Stomach (tissue), 9 donors: ENCODE results near the gene NMUR2. TPM values are rescaled to one million over a fixed set of nuclear protein-coding genes. Genes with fewer than 3 reads are reported as not detected.

ENCODE experiments used
- DNase-seq, 2 donors: peaks; one replicate each; pipeline versions ENCODE4 v3.0.0 to v3.0.0-alpha.2; 2013 to 2019
- H3K27ac ChIP-seq, 5 donors: fragments of 200-600 bp in 4 of 5; sonication (generic) in 4 of 5; one replicate each; pipeline ENCODE4 v1.5.1; 2013 to 2019; ENCODE audit warnings: mild to moderate bottlenecking in 1 of 5, moderate library complexity in 1 of 5
- H3K27me3 ChIP-seq, 3 donors: fragments of 200-600 bp; sonication (generic); one replicate each; pipeline ENCODE4 v1.5.1; 2017 to 2019; ENCODE audit warnings: mixed run types in 1 of 3
- H3K36me3 ChIP-seq, 4 donors: fragments of 200-600 bp; sonication (generic); 1 replicate in 3 of 4; 2 replicates in 1 of 4; pipeline ENCODE4 v1.5.1; 2016 to 2019
- H3K4me1 ChIP-seq, 4 donors: fragments of 200-600 bp; sonication (generic); one replicate each; pipeline ENCODE4 v1.5.1; 2016 to 2019
- H3K4me3 ChIP-seq, 4 donors: fragments of 200-600 bp; sonication (generic) in 3 of 4; one replicate each; pipeline ENCODE4 v1.5.1; 2016 to 2019; ENCODE audit warnings: mild to moderate bottlenecking in 1 of 4
- H3K9me3 ChIP-seq, 4 donors: fragments of 200-600 bp; sonication (generic); one replicate each; pipeline ENCODE4 v1.5.1; 2016 to 2019
- EP300 ChIP-seq: sonication (generic); formaldehyde crosslinking; IDR thresholded peaks from one replicate; pipeline ENCODE4 v1.6.1; 2017; ENCODE audit warnings: antibody characterized with exemption
- POLR2A ChIP-seq, 4 donors: fragments of 450-650 bp; IDR thresholded peaks; one replicate each; pipeline ENCODE4 v1.6.1; 2016; ENCODE audit warnings: antibody characterized with exemption in 4 of 4, control low read depth in 2 of 4, mild to moderate bottlenecking in 1 of 4, moderate library complexity in 1 of 4
- POLR2AphosphoS5 ChIP-seq, 3 donors: sonication (generic); formaldehyde crosslinking; IDR thresholded peaks; one replicate each; pipeline ENCODE4 v1.6.1; 2016; ENCODE audit warnings: antibody characterized with exemption in 3 of 3
- WGBS, 5 donors: extraction: QIAGEN DNeasy Blood & Tissue Kit in 3 of 5; methylation state at CpG; one replicate each; pipeline versions ENCODE4 v1.1.5 to v1.1.7; 2013 to 2018; 5-methylcytosine and 5-hydroxymethylcytosine counted together
- intact Hi-C: fragments of 100-400 bp; cut with DNase I; formaldehyde crosslinking; loops from one replicate; pipeline ENCODE4 v1.15.1; 2023; ENCODE audit warnings: low total_unique reads
- polyA plus RNA-seq, 3 donors: library from polyadenylated mRNA; stranded (reverse); fragments of 200-250 nt; gene quantifications; one replicate each; pipeline ENCODE4 v1.2.3, GENCODE V29; 2013
- total RNA-seq, 5 donors: library from RNA; depleted of rRNA; stranded (reverse); fragments of >200 nt; gene quantifications; one replicate each; pipeline versions ENCODE4 v1.1.0 to v1.2.3, GENCODE V29; 2014 to 2016
- TF ChIP-seq, protein P1 (sequence below), 7 experiments: fragments of 450-650 bp in 4 of 7; fragments of 200-600 bp in 3 of 7; sonication (generic) in 3 of 7; IDR thresholded peaks; one replicate each; pipeline ENCODE4 v1.5.1; 2016 to 2019; ENCODE audit warnings: antibody characterized with exemption in 7 of 7, control low read depth in 2 of 7, mild to moderate bottlenecking in 1 of 7
- donor health status: healthy with polysubstance abuse.
- donor health status: Bipolar disorder and iron deficiency.
- donor health status: healthy.

NMUR2 gene
- total and polyA plus RNA-seq, 8 donors: 0.37 TPM; not detected in 7

DNA sequence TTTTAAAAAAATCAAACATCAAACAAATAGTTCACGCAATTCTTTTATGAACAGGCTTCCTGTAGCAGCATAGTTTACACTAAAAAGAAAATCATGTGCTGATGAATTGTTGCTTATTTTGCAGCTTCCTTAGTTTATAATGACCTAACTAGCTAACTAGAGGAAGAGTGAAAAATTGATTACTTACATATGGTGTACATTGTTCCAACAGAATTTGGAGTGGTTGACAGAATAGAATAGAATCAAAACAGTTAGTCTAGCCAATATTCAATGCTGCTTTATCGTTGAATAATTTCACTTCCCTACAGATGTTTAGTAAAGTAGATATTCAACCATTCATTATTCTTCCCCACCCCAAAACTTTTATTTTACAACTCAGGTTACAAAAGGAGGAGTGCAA, 4.2 kb downstream of the NMUR2 start:
- TF ChIP-seq EP300 (no peak), POLR2AphosphoS5 (IDR thresholded peaks at IDR 0.05) (no peak), POLR2A (IDR thresholded peaks at IDR 0.05) (no peak)
- TF ChIP-seq, protein P1, sequence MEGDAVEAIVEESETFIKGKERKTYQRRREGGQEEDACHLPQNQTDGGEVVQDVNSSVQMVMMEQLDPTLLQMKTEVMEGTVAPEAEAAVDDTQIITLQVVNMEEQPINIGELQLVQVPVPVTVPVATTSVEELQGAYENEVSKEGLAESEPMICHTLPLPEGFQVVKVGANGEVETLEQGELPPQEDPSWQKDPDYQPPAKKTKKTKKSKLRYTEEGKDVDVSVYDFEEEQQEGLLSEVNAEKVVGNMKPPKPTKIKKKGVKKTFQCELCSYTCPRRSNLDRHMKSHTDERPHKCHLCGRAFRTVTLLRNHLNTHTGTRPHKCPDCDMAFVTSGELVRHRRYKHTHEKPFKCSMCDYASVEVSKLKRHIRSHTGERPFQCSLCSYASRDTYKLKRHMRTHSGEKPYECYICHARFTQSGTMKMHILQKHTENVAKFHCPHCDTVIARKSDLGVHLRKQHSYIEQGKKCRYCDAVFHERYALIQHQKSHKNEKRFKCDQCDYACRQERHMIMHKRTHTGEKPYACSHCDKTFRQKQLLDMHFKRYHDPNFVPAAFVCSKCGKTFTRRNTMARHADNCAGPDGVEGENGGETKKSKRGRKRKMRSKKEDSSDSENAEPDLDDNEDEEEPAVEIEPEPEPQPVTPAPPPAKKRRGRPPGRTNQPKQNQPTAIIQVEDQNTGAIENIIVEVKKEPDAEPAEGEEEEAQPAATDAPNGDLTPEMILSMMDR (IDR thresholded peaks at IDR 0.05): no peak
- H3K36me3 ChIP-seq: no peaks in the 10 kb centered on the region
- intact Hi-C loops: no loop called here
- no peak overlapping the region for H3K4me3 ChIP-seq
- 20 to 43% (median 38%) methylated on average over 2 of the region's 2 CpGs for WGBS, 5 donors
- no peaks in the 10 kb centered on the region for H3K9me3 ChIP-seq
- no peak overlapping the region for H3K27ac ChIP-seq
- DNase-seq: no peak
- no peaks in the 10 kb centered on the region for H3K4me1 ChIP-seq
- no peaks in the 10 kb centered on the region for H3K27me3 ChIP-seq

DNA sequence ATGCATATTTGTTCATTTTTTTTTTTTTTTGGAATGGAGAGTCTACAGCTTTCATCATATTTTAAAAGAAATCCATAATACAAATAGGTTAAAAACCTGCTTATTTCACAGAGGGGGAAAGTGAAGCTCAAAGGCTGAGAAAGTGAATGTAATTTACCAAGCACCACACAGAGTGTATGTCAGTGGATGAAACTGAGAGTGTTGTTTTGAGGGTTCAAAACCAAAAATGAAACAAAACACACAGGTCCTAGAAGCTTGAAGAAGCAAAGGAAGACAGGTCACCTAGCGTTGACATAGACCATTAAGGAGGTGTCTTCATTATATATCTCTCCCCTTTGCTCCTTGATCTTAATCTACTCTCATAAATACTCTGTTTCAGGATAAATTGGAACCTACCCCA, 7.5 kb downstream of the NMUR2 start:
- 82 to 92% (median 90%) methylated on average over 1 of the region's 1 CpG for WGBS, 5 donors
- DNase-seq: no peak
- intact Hi-C loops: no loop called here
- H3K27ac ChIP-seq: no peak overlapping the region
- TF ChIP-seq EP300: no peak
- no peak overlapping the region for H3K4me3 ChIP-seq
- H3K36me3 ChIP-seq: no peaks in the 10 kb centered on the region
- no peaks in the 10 kb centered on the region for H3K27me3 ChIP-seq
- H3K4me1 ChIP-seq: no peaks in the 10 kb centered on the region
- H3K9me3 ChIP-seq: no peaks in the 10 kb centered on the region

DNA sequence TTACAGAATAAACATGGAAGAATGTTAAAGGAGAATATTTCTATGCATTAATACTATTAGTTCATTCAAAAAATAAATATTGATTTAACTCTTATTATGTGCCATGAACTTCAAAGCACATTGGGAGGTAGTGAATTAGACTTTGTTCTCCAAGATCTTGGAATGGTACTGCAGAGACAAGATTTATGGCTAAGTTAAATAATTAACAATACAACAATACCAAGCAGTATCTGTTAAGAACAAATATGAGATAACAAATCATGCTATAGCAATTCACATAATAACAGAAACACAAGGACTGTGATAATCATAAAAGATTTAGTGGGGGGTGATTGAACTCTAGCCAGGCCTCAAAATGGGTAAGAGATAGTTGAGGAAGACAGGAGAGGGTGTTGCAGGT, 11.6 kb downstream of the NMUR2 start:
- H3K36me3 ChIP-seq: no peaks in the 10 kb centered on the region
- intact Hi-C loops: no loop called here
- no peaks in the 10 kb centered on the region for H3K27me3 ChIP-seq
- no peaks in the 10 kb centered on the region for H3K4me1 ChIP-seq
- no peak for TF ChIP-seq POLR2A (IDR thresholded peaks at IDR 0.05)
- TF ChIP-seq POLR2AphosphoS5 (IDR thresholded peaks at IDR 0.05): no peak
- TF ChIP-seq, protein P1 (IDR thresholded peaks at IDR 0.05): no peak
- no peak for TF ChIP-seq EP300
- no peak overlapping the region for H3K4me3 ChIP-seq
- no peak for DNase-seq
- peaks cover 0 to 12% (median 0%) of the 10 kb centered on the region in 4 donors for H3K9me3 ChIP-seq
- no peak overlapping the region for H3K27ac ChIP-seq

- Histone ChIP-seq H3K36me3 (no peaks in the 10 kb centered on the region), H3K27ac (no peak overlapping the region), H3K4me1 (no peaks in the 10 kb centered on the region), H3K4me3 (no peak overlapping the region), H3K9me3 (peaks cover 0 to 12% (median 0%) of the 10 kb centered on the region in 4 donors), H3K27me3 (no peaks in the 10 kb centered on the region)
- DNase-seq: peak in 1 of 2 donors; percentile 22
- intact Hi-C loops: no loop called here
- TF ChIP-seq POLR2A (IDR thresholded peaks at IDR 0.05): no peak
- TF ChIP-seq, protein P1 (IDR thresholded peaks at IDR 0.05): no peak
- TF ChIP-seq EP300: no peak
- TF ChIP-seq POLR2AphosphoS5 (IDR thresholded peaks at IDR 0.05): no peak
- WGBS, 5 donors: 39 to 60% (median 51%) methylated on average over 3 of the region's 3 CpGs
Measured at GRCh38 chr5:152389208-152389849, 15.8 kb downstream of the NMUR2 start.

GRCh38 chr5:152388610-152389009, 16.5 kb downstream of the NMUR2 start:
- WGBS, 5 donors: 43 to 97% (median 84%) methylated on average over 1 of the region's 1 CpG
- H3K9me3 ChIP-seq: peaks cover 0 to 12% (median 0%) of the 10 kb centered on the region in 4 donors
- no peaks in the 10 kb centered on the region for H3K36me3 ChIP-seq
- no peak overlapping the region for H3K27ac ChIP-seq
- no peak overlapping the region for H3K4me3 ChIP-seq
- no peaks in the 10 kb centered on the region for H3K27me3 ChIP-seq
- TF ChIP-seq POLR2AphosphoS5 (IDR thresholded peaks at IDR 0.05) (no peak), EP300 (no peak), POLR2A (IDR thresholded peaks at IDR 0.05) (no peak)
- TF ChIP-seq, protein P1 (IDR thresholded peaks at IDR 0.05): no peak
- no peaks in the 10 kb centered on the region for H3K4me1 ChIP-seq
- DNase-seq: no peak
- intact Hi-C loops: no loop called here
